ENCODE results near the gene PUS7L. TPM values are rescaled to one million over a fixed set of nuclear protein-coding genes. Genes with fewer than 3 reads are reported as not detected.

Gene PUS7L
- total and polyA plus RNA-seq, 2 of the 13 experiments (the other 11 are each of a cell fraction or from before 2014, with no cell fraction given): 6.5 to 37.6 TPM

- no peak for TF ChIP-seq BCLAF1 (IDR thresholded peaks at IDR 0.05)
- no peak for TF ChIP-seq TCF12 (IDR thresholded peaks at IDR 0.05)
- no peak for TF ChIP-seq TCF12 (CRISPR knock-in tag; IDR thresholded peaks at IDR 0.05)
- no peak for TF ChIP-seq ZNF678 (CRISPR knock-in tag; IDR thresholded peaks at IDR 0.05)
- TF ChIP-seq ZNF510 (CRISPR knock-in tag; IDR thresholded peaks at IDR 0.05; ENCODE audit: low read depth): no peak
- TF ChIP-seq FOXP1 (IDR thresholded peaks at IDR 0.05): no peak
- no peak for TF ChIP-seq FOXP1 (CRISPR knock-in tag; IDR thresholded peaks at IDR 0.05)
- TF ChIP-seq, protein P1, sequence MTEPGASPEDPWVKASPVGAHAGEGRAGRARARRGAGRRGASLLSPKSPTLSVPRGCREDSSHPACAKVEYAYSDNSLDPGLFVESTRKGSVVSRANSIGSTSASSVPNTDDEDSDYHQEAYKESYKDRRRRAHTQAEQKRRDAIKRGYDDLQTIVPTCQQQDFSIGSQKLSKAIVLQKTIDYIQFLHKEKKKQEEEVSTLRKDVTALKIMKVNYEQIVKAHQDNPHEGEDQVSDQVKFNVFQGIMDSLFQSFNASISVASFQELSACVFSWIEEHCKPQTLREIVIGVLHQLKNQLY (CRISPR knock-in tag; IDR thresholded peaks at IDR 0.05): no peak
- TF ChIP-seq, protein P2, sequence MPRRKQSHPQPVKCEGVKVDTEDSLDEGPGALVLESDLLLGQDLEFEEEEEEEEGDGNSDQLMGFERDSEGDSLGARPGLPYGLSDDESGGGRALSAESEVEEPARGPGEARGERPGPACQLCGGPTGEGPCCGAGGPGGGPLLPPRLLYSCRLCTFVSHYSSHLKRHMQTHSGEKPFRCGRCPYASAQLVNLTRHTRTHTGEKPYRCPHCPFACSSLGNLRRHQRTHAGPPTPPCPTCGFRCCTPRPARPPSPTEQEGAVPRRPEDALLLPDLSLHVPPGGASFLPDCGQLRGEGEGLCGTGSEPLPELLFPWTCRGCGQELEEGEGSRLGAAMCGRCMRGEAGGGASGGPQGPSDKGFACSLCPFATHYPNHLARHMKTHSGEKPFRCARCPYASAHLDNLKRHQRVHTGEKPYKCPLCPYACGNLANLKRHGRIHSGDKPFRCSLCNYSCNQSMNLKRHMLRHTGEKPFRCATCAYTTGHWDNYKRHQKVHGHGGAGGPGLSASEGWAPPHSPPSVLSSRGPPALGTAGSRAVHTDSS (CRISPR knock-in tag; conservative IDR thresholded peaks at IDR 0.05): no peak
- TF ChIP-seq ZFP90 (CRISPR knock-in tag; IDR thresholded peaks at IDR 0.05; ENCODE audit: borderline replicate concordance): no peak
- TF ChIP-seq DPF2 (CRISPR knock-in tag; IDR thresholded peaks at IDR 0.05; ENCODE audit: borderline replicate concordance, low read depth): no peak
- peak; percentile 70 for TF ChIP-seq ZFY (CRISPR knock-in tag; IDR thresholded peaks at IDR 0.05)
- peak; percentile 63 for TF ChIP-seq GABPB1 (CRISPR knock-in tag; IDR thresholded peaks at IDR 0.05)
- TF ChIP-seq PHB2 (IDR thresholded peaks at IDR 0.05; ENCODE audit: partially characterized antibody): no peak
- TF ChIP-seq KDM1A (CRISPR knock-in tag; IDR thresholded peaks at IDR 0.05): no peak
- TF ChIP-seq GATAD2A (CRISPR knock-in tag; IDR thresholded peaks at IDR 0.05): no peak; the same call in 1 of the 2 replicates
- TF ChIP-seq E2F1 (CRISPR knock-in tag; IDR thresholded peaks at IDR 0.05): peak; percentile 57
- TF ChIP-seq KDM4B (CRISPR knock-in tag; IDR thresholded peaks at IDR 0.05): no peak
- no peak for TF ChIP-seq RXRB (CRISPR knock-in tag; IDR thresholded peaks at IDR 0.05; ENCODE audit: borderline replicate concordance)
- peak; percentile 39 for TF ChIP-seq ZEB1 (IDR thresholded peaks at IDR 0.05; ENCODE audit: insufficient replicate concordance, low read depth)
- TF ChIP-seq NR3C1 (CRISPR knock-in tag; IDR thresholded peaks at IDR 0.05): no peak
- no peak for TF ChIP-seq BATF2 (CRISPR knock-in tag; IDR thresholded peaks at IDR 0.05)
- no peak for TF ChIP-seq ZNF670 (CRISPR knock-in tag; IDR thresholded peaks at IDR 0.05; ENCODE audit: borderline replicate concordance)
- TF ChIP-seq ELF3 (CRISPR knock-in tag; IDR thresholded peaks at IDR 0.05): peak; percentile 54
These were observed at the start of gene PUS7L, which contains the start of gene IRAK4 (continued) for GRCh38 chr12:43758728-43759563.

Measured in HepG2 (cell line).